HL-60/S4 treated with retinoic acid at 250 ng/mL for 4 days and 3 days (cell line): ENCODE measurements around the gene FOXJ3.
"Not testable (repeated sequence)": the region's sequence is repeated elsewhere in the genome, so short reads cannot be mapped to it uniquely, and the experiment has no call there.

ENCODE experiments used
- in situ Hi-C: fragments of 300-500 bp; cut with MboI; formaldehyde crosslinking; loops from 2 replicates; pipeline ENCODE4 v1.7.0; 2022; ENCODE audit warnings: low sequenced_read_pairs

Gene FOXJ3

DNA sequence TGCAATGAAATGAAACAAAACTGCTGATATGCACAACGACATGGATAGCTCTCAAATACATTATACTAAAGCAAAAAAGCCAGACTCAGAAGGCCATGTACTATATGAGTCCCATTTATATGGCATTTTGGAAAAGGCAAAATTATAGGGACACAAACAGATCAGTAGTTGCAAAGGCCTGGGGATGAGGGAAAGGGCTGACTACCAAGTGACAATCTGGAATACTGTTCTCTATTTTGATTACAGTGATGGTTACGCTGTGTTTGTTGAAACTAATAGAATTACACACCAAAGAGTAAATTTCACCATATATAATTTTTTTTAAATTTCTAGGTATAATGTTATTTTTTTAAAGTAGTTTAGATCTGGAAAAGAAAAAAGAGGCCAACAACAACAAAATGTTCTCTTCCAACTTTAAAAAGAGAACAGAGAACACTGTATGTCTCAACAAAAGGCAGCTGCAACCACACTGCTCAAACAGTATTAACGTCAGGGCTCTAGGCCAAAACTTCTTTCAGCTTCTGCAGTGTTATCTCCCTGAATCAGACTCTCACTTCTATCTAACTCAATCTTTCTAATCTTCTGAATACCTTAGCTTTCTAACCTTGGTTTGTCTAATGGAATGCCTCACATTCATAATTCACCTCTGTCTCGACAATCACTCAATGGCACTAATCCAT, 75.8 kb downstream of the FOXJ3 start:
- in situ Hi-C loops: no loop called here

DNA sequence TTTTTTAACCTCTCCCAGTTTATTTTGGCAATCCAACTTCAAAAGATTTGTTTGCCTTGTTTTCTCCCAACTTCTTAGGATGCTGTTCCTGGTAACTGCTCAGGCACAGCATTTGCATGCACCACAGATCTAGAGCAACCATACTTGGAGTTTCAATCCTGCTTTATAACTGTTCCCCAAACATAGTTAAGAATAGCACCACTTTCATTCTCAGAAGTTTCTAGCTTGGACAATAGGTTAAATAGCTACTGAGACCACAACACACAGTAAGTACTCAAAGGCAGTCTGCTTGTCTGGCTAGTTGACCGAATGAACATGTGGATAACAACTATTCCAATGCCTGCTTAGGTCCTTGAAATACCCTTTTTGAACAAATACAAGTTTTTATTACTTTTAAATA, 76.8 kb downstream of the FOXJ3 start:
- in situ Hi-C loops: no loop called here

- in situ Hi-C loops: no loop called here
Measured at GRCh38 chr1:42251042-42251441, 84.0 kb downstream of the FOXJ3 start.

DNA sequence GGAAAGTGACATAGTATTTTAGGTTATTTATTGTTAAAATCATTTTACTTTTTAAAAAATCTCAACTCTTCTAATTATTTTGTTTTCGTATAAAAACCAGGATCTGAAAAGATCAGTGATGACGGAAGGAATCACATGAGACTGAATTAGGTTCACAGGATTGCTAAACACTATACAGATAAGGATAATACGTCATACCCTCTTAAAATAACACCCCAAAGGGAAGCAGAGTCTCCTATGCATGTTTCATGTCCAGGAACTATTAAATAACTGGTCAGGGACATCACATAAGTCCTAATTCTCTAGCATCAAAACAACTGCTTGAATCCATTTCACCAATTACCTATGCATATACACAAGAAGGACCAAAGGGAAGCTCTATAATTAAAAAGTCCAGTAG, 84.9 kb downstream of the FOXJ3 start:
- in situ Hi-C loops: no loop called here

- in situ Hi-C loops: no loop called here
Measured at GRCh38 chr1:42240966-42241755, 93.9 kb downstream of the FOXJ3 start.

DNA sequence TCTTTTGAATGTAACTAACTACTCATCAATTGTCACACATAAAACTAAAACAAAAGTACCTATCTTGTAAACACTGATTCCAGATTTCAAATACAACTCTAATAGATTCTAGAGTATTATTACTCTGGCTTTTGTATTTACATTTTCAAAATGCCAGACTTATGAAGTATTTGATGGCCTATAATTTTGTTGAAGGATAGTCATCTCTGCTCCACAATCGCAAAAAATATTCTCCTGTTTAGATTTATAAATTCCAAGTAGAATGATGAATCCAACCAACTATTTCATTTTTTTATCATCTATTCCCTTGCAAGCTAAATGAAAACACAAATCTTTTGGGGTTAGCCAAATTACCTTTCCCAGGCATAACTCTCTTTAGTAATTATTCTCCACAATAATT, 95.5 kb downstream of the FOXJ3 start:
- in situ Hi-C loops: no loop called here

DNA sequence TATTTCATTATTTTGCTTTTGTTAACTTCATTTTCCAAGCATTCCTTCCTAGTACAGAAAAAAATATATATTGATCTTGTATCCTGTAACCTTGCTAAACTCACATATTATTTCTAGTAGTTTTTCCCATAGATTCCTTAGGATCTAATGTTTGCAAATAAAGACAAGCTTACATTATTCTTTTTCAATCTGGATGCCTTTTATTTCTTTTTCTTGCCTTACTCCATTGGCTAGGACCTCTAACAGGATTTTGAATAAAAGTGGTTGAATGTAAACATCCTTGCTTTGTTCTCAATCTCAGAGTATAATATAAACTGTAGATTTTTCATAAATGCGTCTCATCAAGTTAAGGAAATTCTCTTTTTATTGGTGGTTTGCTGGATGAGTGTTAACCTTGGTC, 96.0 kb downstream of the FOXJ3 start:
- in situ Hi-C loops: no loop called here

DNA sequence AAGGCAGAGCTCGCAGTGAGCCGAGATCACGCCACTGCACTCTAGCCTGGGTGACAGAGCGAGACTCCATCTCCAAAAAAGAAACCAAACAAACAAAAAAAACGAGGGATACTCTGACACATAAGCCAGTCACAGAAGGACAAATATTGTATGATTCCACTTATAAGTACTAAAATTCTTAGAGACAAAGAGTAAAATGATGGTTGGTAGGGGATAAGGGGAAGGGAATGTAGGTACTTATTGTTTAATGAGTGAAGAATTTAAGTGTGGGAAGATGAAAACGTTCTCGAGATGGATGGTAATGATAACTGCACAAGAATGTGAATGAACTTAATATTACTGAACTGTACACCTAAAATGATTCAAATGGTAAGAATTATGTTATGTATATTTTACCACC, 103.8 kb downstream of the FOXJ3 start:
- in situ Hi-C loops: no loop called here

DNA sequence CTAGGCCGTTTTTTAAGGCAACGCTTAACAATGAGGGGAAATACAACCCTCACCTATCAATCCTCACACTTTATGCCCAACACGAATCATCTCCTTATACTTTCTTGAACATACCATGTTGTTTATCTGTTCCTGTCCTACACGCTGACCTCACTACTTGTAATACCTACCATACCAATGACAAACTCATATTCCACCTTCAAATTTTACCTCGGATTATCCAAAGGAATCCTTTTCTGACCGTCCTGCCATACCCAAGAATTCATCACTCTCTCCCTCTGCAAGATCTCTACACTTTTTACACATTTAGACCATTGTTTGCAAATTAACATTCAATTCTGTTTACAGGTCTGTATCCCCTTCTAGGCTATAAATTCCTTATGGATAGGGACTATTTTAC, 106.1 kb downstream of the FOXJ3 start:
- in situ Hi-C loops: no loop called here

DNA sequence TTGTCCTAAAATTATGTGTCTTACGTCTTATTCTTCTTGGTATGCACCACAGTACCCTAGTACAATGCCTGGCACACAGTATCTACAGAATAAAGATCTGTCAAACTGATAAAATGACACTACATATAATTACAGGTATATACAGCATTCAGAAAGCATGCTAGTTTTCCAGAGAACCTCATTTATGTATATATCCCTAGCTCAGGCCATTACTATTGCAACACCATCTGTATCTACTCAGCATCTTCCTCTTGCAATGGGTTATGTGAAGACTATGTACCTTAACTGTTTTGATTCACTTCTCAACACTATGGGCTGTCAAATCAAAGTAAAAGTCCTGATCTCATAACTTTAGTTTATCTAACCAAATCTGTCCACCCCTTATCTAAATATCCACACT, 112.0 kb downstream of the FOXJ3 start:
- in situ Hi-C loops: no loop called here

GRCh38 chr1:42221952-42222606, 113.0 kb downstream of the FOXJ3 start:
- in situ Hi-C loops: no loop called here

DNA sequence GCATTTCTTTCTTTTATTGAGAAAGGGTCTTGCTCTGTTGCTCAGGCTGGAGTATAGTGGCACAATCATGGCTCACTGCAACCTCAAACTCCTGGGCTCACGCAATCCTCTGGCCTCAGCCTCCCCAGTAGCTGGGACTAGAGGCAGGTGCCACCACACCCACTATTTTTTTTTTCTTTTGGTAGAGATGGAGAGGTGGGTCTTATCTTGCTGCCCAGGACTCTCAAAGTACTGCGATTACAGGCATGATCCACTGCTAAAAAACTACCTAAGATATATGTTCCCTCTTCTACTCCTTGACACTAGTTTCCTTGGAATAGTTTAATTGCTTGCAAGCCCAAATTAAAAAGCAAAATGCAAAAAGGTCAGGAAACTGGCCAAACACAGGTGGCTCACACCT, 113.6 kb downstream of the FOXJ3 start:
- in situ Hi-C loops: no loop called here

GRCh38 chr1:42219627-42220026, 115.4 kb downstream of the FOXJ3 start:
- in situ Hi-C loops: no loop called here

DNA sequence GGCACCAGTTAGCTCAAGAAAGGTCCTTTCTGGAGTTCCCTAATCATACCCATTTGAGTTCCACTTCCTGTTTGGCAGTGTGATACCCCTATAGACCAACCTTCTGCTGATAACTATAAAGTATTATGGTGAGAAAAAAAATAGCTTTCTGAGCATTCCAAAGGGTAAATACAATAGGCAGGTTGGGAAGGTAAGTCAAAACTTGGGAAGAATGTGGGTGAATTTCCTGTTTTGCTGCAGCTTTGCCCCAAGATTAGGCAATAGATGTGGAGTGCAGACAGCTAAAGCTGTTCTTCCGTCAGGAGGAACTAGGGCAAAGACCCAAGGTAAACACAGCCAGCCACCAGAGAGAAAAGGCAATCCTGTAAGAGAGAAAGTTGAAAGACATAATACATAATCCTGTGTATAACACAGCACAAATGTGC, 120.6 kb downstream of the FOXJ3 start:
- in situ Hi-C loops: no loop called here

- in situ Hi-C loops: no loop called here
Measured at GRCh38 chr1:42211224-42211623, 123.8 kb downstream of the FOXJ3 start.

DNA sequence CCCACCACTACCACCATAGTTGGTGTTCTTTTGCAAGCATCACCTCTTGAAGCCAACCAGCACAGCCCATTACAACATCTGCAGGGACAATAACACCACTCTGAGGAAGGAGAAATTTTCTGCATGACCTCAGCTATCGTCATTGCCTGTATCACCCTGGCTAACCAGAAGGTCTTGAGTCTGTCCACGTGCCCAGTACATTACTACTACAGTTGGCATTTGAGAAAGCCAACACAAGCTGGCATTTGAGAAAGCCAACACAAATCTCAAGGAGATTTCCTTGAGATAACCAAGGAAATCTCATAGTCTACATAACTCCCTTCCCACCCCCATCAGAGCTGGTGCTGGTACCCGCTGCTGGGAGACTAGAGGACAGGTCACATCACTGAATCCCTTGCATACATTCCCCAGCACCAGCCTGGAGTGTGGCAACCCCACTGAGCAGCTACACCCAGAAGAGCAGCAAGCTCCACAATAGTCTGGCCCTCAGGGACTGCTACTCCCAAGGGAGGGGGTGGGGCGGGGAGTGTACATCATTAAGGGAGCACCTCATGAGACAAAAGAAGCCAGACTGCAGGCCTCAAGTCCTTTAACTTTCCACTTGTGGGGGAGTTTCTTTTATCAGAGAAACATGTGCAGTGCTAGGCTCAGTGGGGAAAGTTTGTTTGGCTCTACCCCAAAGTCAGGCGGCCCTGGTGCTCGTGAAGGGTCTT, 124.5 kb downstream of the FOXJ3 start:
- in situ Hi-C loops: no loop called here

GRCh38 chr1:42209526-42210251, 125.3 kb downstream of the FOXJ3 start:
- in situ Hi-C loops: no loop called here

DNA sequence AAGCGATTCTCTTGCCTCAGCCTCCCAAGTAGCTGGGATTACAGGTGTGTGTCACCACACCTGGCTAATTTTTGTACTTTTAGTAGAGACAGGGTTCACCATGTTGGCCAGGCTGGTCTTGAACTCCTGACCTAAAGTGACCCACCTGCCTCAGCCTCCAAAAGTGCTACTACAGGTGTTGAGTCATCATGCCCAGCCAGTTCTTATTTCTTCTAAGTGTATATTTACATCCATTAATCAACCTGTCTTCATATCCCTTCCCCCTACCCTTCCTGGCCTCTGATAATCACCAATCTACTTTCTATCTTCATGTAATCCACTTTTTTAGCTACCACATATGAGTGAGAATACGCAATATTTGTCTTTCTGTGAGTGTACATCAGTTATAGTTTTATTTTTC, 128.1 kb downstream of the FOXJ3 start:
- in situ Hi-C loops: not testable (repeated sequence)

GRCh38 chr1:42206164-42206563, 128.9 kb downstream of the FOXJ3 start:
- in situ Hi-C loops: no loop called here

DNA sequence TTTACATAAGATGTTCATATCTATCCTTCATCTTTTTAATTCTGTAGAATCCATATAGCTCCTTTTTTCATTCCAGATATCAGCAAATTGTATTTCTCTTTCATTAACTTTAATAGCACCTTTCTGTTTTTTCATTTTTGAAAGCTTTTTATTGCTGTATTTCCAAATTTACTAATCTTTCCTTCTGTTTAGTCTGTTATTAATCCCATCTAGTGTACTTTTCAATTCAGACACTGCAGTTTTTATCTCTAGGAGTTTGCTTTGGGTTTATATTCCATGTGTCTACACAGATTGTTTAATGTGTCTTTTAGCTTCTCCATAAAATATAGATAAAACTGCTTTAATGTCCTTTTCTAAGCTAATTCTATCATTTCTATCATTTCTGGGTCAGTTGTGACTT, 133.0 kb downstream of the FOXJ3 start:
- in situ Hi-C loops: no loop called here

DNA sequence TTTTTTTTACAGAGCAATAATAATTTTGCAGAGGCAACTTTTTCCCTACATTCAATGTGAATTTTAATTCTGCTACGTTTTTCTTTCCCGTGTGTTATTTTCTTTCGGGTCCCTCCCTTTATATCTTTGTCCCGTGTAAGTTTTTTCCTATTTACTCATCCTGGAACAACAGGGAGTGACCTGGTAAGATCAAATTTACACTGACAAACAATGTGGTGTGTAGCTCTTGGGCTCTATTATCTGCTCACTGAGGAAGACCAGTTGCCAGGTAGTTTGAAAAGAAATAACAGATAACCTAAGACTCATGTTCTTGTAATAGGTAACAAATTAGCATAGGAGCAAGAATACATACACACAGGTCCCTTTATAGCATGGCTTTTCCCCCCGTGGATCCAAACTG, 136.8 kb downstream of the FOXJ3 start:
- in situ Hi-C loops: no loop called here
